Right lobe of liver (tissue), 4 donors: ENCODE data around the gene APBA2.

Source experiments
- CTCF ChIP-seq, 4 donors: fragments of 200-600 bp in 3 of 4; fragments of 450-650 bp in 1 of 4; IDR thresholded peaks; one replicate each; pipeline versions ENCODE4 v1.5.1 to v1.8.0; 2016 to 2022; ENCODE audit warnings: antibody characterized with exemption in 4 of 4, mild to moderate bottlenecking in 2 of 4
- POLR2A ChIP-seq: fragments of 450-650 bp; IDR thresholded peaks from one replicate; pipeline ENCODE4 v1.6.1; 2017; ENCODE audit warnings: antibody characterized with exemption, mild to moderate bottlenecking
- donor health status: DM: no; HTN: no; CAD: no.
- donor health status: DM: no; HTN: no; CAD: no.
- donor health status: DM: no; HTN: yes; CAD: no.

- TF ChIP-seq CTCF (IDR thresholded peaks at IDR 0.05) (no peak), POLR2A (no peak)
These were observed 100.3 kb downstream of the APBA2 start for GRCh38 chr15:28986108-28986507.
